HFFc6 (cell line): ENCODE results near the gene POLR2I. TPM values are rescaled to one million over a fixed set of nuclear protein-coding genes. Genes with fewer than 3 reads are reported as not detected.

Experiments
- DNase-seq: peaks from one replicate; pipeline ENCODE4 v3.0.0-alpha.2; 2018
- H3K27ac Mint-ChIP-seq: 2 replicates; pipeline ENCODE4 v1.8.0; 2020; ENCODE audit warnings: mild to moderate bottlenecking, mixed read lengths
- H3K27me3 Mint-ChIP-seq: 2 replicates; pipeline ENCODE4 v1.8.0; 2021; ENCODE audit warnings: mild to moderate bottlenecking, moderate library complexity, mixed read lengths; ENCODE audit not compliant: insufficient read depth
- H3K36me3 Mint-ChIP-seq: 2 replicates; pipeline ENCODE4 v1.8.0; 2021; ENCODE audit warnings: low read depth, mixed read lengths
- H3K4me1 Mint-ChIP-seq: 2 replicates; pipeline ENCODE4 v1.8.0; 2020; ENCODE audit warnings: low read depth, mixed read lengths
- H3K4me3 Mint-ChIP-seq: 2 replicates; pipeline ENCODE4 v1.8.0; 2020; ENCODE audit warnings: mild to moderate bottlenecking, moderate library complexity, mixed read lengths
- H3K9me3 Mint-ChIP-seq: 2 replicates; pipeline ENCODE4 v1.8.0; 2020; ENCODE audit warnings: mild to moderate bottlenecking, mixed read lengths
- total RNA-seq, 6 experiments: library from RNA; stranded (reverse); fragmentation: NEBNext Ultra II Directional; extraction: Animal tissue kit (Norgen Biotek cat#: 25700); gene quantifications; 2 replicates in 1 of 6; 3 replicates in 5 of 6; pipeline ENCODE4 v1.2.3, GENCODE V29; 2021
- TF ChIP-seq, protein P1 (sequence below): fragments of 200-600 bp; sonication (generic); IDR thresholded peaks from 2 replicates; pipeline ENCODE4 v1.5.0; 2021; ENCODE audit warnings: antibody characterized with exemption, mild to moderate bottlenecking

The POLR2I gene
- total RNA-seq, 6 experiments from 2014 or later: 64.1 to 75.1 (median 69.2) TPM

DNA sequence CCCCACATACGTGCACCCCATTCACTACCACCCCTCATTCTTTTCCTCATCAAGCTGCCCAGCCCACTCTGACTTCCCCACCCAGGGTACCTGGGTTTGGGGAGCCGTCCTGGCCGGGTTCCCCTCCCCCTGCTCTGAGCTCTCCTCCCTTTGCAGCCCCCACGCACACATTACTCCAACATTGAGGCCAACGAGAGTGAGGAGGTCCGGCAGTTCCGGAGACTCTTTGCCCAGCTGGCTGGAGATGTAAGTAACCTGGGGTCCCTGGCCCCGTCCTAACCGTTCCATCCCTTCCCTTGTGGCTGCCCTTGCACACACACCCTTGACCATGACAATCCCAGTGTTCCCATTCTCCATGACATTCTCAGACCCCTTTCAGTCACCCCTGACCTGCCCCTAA is 27.8 kb upstream of the POLR2I start:
- TF ChIP-seq, protein P1, sequence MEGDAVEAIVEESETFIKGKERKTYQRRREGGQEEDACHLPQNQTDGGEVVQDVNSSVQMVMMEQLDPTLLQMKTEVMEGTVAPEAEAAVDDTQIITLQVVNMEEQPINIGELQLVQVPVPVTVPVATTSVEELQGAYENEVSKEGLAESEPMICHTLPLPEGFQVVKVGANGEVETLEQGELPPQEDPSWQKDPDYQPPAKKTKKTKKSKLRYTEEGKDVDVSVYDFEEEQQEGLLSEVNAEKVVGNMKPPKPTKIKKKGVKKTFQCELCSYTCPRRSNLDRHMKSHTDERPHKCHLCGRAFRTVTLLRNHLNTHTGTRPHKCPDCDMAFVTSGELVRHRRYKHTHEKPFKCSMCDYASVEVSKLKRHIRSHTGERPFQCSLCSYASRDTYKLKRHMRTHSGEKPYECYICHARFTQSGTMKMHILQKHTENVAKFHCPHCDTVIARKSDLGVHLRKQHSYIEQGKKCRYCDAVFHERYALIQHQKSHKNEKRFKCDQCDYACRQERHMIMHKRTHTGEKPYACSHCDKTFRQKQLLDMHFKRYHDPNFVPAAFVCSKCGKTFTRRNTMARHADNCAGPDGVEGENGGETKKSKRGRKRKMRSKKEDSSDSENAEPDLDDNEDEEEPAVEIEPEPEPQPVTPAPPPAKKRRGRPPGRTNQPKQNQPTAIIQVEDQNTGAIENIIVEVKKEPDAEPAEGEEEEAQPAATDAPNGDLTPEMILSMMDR: no peak
- Mint-ChIP-seq H3K36me3 (peaks cover 46% of the 10 kb centered on the region), H3K9me3 (peaks cover 5% of the 10 kb centered on the region), H3K4me1 (peaks cover 12% of the 10 kb centered on the region), H3K27ac (peak overlapping the region; percentile 16; the same call in 1 of the 2 replicates), H3K4me3 (no peak overlapping the region), H3K27me3 (peaks cover 7% of the 10 kb centered on the region)
- no peak for DNase-seq

DNA sequence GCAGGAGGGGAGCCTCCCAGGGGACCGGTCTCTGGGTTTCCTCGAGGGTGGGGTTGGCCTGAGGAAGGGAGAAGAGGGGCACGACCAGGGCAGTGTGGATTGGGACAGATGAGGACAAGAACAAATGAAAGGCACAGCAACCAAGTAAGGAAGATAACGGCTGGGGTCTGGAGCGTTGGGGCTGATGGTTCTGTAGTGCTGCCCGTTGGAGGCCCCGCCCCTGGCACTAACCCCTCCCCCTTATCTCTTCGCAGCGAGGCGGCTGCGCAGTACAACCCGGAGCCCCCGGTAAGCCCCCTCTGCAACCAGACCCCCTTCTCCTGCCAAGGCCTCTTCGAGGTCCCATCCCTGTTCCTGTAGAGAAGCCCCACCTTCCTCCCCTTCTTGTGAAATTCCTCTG is 27.4 kb upstream of the POLR2I start:
- peak overlapping the region; percentile 45 for H3K4me3 Mint-ChIP-seq

DNA sequence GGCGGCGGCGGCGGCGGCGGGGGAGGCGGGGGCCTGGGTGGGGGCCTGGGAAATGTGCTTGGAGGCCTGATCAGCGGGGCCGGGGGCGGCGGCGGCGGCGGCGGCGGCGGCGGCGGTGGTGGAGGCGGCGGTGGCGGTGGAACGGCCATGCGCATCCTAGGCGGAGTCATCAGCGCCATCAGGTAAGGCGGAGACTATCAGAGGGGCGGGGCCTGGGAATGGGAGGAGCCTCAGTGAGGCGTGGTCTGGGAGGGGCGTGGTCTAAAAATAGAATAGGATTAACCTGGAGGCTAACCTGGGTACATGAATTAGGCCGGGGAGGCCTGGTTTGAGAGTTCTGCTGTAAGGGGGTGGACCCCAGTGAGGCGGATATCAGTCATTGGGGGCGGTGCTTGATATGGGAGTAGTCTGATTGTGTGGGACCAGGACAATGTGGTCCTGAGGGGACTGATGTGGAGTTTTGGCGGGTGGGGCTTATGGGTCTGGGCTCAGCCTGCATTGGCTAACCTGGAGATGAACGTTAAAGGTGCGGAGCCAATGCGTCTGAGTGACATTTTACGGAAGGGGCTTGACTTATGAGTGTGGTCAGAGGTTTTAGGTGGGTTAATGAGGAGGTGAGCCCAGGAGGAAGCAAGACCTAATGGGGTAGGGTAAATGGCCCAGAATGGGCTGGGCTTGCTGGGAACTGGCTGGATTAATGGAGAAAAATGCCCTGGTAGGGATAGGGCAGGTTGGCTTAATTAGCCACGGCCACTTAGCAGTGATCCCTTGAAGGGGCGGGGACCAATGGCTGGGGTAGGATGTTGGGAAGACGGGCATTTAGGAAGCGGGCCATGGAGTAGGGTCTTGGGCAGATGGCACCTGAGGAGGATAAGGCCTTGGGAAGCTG is 26.6 kb upstream of the POLR2I start:
- DNase-seq: peak; percentile 72
- peaks cover 36% of the 10 kb centered on the region for H3K36me3 Mint-ChIP-seq
- H3K4me3 Mint-ChIP-seq: peak overlapping the region; percentile 98
- peaks cover 23% of the 10 kb centered on the region for H3K4me1 Mint-ChIP-seq
- peaks cover 10% of the 10 kb centered on the region for H3K27me3 Mint-ChIP-seq
- H3K9me3 Mint-ChIP-seq: peaks cover 5% of the 10 kb centered on the region
- TF ChIP-seq, protein P1: no peak
- H3K27ac Mint-ChIP-seq: peak overlapping the region; percentile 97

More for the DNA sequence above, 27.4 kb upstream of the POLR2I start:
- H3K9me3 Mint-ChIP-seq: peaks cover 5% of the 10 kb centered on the region
- DNase-seq: no peak
- H3K27ac Mint-ChIP-seq: no peak overlapping the region
- H3K36me3 Mint-ChIP-seq: peaks cover 44% of the 10 kb centered on the region
- TF ChIP-seq, protein P1: no peak
- peaks cover 16% of the 10 kb centered on the region for H3K4me1 Mint-ChIP-seq
- peaks cover 9% of the 10 kb centered on the region for H3K27me3 Mint-ChIP-seq

- H3K4me1 Mint-ChIP-seq: peaks cover 31% of the 10 kb centered on the region
- H3K9me3 Mint-ChIP-seq: peaks cover 5% of the 10 kb centered on the region
- peak overlapping the region; percentile 98 for H3K4me3 Mint-ChIP-seq
- peak overlapping the region; percentile 97 for H3K27ac Mint-ChIP-seq
- peaks cover 32% of the 10 kb centered on the region for H3K36me3 Mint-ChIP-seq
- TF ChIP-seq, protein P1: no peak
- no peak for DNase-seq
- H3K27me3 Mint-ChIP-seq: peaks cover 10% of the 10 kb centered on the region
Measured at GRCh38 chr19:36140304-36141038, 25.8 kb upstream of the POLR2I start.

GRCh38 chr19:36139473-36140303 is 25.0 kb upstream of the POLR2I start, which contains the start of gene CAPNS1:
TSS of gene CAPNS1 (plus strand) at chr19:36140066. CDS start at chr19:36141012, 946 bp downstream.
- Mint-ChIP-seq H3K9me3 (peaks cover 5% of the 10 kb centered on the region), H3K27me3 (peaks cover 10% of the 10 kb centered on the region), H3K4me1 (peaks cover 33% of the 10 kb centered on the region), H3K27ac (peak within 1 kb of the TSS; percentile 97), H3K4me3 (peak within 1 kb of the TSS; percentile 98), H3K36me3 (peaks cover 28% of the 10 kb centered on the region)
- TF ChIP-seq, protein P1: no peak; the same call in 1 of the 2 replicates
- peak; percentile 94 for DNase-seq
